Cardiac fibroblast (primary cell): Measurements from ENCODE around the gene PRSS21.

Experiments
- DNase-seq, 2 donors: peaks; one replicate each; pipeline versions ENCODE4 v3.0.0 to v3.0.0-alpha.2; 2010; ENCODE audit warnings: low read depth in 2 of 2
- H3K4me3 ChIP-seq, 2 donors: replicated peaks in 1 of 2; 1 replicate in 1 of 2; 2 replicates in 1 of 2; pipeline ENCODE4 v1.5.1; 2011; ENCODE audit warnings: low read depth in 2 of 2, low read length in 2 of 2, mild to moderate bottlenecking in 2 of 2, moderate library complexity in 1 of 2
- TF ChIP-seq, protein P1 (sequence below): IDR thresholded peaks from one replicate; pipeline ENCODE4 v1.5.1; 2011; ENCODE audit warnings: low read depth, mild to moderate bottlenecking, low read length, inconsistent platforms

Gene PRSS21

DNA sequence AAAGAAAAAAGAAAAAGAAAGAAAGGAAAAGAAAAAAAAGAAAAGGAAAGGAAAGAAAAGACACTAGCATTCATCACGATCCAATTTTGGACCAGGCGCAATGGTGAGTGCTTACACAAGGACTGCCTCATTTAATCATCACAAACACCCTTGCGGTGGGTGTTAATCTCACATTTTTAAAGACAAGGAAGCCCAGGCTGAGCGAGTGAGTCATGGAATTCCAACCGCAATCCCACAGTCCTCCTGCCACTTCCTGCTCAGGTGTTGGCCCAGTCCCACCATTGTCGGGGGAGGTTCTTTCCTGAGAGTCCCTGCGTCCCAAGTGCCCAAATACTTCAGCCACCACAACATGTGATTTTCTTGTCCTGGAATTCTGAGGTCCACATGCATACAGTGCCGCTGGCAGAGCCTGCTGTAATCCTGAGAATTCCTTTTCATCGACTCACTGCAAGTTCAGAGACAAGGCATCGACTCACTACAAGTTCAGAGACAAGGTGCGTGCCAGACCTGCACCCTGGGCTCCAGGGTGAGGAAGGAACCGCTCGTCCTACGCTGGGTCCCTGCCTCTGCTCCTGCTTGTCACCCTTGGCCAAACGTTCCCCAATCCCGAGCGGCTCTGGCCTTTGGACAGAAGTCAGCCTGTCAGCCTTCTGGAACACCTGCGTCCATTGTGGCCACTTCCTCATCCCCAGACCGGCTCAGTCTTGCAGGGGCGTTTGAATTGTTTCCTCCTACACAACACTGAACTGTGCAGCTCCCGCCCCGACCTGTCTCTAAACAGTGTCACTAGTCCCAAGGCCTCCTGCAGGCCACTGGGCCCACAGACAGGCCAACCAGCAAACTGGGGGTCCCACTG, 18.8 kb downstream of the PRSS21 start:
- peak; percentile 88 to 91 for DNase-seq
- TF ChIP-seq, protein P1, sequence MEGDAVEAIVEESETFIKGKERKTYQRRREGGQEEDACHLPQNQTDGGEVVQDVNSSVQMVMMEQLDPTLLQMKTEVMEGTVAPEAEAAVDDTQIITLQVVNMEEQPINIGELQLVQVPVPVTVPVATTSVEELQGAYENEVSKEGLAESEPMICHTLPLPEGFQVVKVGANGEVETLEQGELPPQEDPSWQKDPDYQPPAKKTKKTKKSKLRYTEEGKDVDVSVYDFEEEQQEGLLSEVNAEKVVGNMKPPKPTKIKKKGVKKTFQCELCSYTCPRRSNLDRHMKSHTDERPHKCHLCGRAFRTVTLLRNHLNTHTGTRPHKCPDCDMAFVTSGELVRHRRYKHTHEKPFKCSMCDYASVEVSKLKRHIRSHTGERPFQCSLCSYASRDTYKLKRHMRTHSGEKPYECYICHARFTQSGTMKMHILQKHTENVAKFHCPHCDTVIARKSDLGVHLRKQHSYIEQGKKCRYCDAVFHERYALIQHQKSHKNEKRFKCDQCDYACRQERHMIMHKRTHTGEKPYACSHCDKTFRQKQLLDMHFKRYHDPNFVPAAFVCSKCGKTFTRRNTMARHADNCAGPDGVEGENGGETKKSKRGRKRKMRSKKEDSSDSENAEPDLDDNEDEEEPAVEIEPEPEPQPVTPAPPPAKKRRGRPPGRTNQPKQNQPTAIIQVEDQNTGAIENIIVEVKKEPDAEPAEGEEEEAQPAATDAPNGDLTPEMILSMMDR = no peak
- no peak overlapping the region for H3K4me3 ChIP-seq

DNA sequence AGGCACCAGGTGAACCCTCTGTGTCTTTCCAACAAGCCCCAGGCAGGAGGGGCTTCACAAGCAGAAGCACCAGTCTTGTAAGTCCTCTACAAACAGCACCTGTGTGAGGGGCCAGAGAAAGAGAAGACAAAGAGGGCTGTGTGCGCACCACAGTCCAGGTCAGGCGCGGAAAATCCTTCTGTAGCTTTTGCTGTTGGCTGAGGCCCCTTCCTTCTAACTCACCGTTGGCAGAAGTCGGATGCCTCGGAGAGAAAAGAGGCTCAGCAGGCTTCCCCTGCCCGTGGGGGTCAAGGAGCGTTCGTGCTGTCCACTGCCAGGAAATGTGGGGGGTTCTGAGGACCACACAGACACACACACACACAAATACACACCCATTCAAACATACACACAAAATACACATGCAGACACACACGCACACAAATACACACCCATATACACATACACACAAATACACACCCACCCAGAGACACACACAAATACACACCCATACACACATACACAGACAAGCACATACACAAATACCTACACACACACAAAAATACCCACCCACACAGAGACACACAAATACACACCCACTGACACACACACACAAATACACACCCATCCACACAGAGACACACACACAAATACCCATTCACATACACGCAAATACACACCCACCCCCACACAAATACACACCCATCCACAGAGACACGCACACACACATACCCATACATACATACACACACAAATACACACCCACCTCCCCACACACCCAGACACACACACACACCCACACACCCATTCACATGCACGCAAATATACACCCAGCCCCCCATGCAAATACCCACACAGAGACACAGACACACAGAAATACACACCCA, 19.8 kb downstream of the PRSS21 start:
- H3K4me3 ChIP-seq = no peak overlapping the region
- no peak for DNase-seq
- TF ChIP-seq, protein P1 = no peak

DNA sequence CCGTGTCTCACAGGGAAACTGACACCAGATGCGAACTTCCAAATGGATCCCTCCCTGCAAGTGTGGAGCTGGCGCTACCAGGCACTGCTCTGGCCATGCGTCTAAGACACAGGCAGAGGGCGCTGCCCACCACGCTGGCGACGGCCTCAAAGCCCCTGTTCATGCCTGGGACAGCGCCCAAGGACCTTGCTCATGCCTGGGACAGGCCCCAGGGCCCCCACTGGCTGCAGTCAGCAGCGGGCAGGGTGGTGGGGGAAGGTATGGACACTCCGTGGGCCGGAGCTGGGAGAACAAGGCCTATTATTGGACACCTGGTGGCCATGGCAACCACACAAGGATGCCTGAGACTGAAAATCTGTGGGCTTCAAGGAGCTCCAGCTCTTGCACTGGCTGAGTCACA, 21.9 kb downstream of the PRSS21 start:
- DNase-seq = peak; percentile 84 to 85
- H3K4me3 ChIP-seq = no peak overlapping the region
- TF ChIP-seq, protein P1 = peak; percentile 97

DNA sequence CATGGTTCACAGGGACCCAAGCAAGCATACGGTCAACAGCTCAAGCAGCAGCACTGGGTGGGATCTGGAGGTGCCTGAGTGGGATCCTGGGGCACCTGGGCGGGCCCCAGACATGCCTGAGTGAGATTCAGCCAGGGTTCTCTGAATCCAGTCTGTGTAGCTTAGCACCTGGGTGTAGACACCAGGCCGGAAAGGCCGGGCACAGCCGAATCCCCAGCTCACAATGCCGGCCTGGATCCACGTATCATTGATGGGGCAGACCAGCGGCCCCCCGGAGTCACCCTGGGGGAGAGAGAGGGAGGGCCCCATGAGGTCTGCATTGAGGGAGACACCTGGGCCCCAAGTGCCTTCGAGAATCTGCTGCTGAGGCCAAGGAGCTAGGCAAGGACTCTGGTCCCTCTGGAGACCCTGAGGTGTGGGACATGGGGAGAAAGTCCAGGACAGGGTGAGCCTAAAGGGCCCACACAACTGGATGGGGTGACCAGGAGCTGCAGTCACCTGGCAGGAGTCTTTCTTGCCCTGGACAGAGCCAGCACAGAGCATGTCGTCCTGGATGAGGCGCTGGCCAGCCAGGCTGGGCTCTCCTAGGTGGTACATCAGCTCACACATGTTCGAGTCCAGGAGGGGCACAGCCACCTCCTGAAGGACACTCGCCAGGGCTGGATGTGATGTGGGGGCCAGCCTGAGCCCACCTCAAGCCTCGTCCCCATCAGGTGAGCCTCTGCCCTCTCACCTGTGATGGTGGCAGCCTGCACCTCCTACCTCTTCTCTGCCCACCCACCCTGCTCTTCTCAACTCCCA, 22.8 kb downstream of the PRSS21 start:
- H3K4me3 ChIP-seq = no peak overlapping the region
- DNase-seq = no peak
- TF ChIP-seq, protein P1 = no peak

DNA sequence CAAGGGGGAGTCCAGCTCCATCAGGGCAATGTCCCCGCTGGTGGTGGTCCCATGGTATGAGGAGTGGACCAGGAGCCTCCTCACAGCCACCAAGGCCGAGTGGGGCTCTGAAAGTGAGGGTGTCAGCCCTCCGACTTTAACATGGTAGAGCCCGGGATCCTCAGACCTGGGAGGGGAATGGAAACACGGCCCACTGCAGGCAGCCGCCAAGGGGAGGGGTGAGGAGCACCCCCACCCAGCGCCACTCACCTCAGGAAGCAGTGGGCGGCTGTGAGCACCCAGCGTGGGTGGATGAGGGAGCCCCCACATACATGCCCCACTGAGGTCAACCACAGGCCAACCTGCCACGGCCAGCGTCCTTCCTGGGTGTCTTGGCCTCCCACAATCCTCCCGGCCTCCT, 23.9 kb downstream of the PRSS21 start:
- TF ChIP-seq, protein P1 = no peak
- no peak overlapping the region for H3K4me3 ChIP-seq
- no peak for DNase-seq

DNA sequence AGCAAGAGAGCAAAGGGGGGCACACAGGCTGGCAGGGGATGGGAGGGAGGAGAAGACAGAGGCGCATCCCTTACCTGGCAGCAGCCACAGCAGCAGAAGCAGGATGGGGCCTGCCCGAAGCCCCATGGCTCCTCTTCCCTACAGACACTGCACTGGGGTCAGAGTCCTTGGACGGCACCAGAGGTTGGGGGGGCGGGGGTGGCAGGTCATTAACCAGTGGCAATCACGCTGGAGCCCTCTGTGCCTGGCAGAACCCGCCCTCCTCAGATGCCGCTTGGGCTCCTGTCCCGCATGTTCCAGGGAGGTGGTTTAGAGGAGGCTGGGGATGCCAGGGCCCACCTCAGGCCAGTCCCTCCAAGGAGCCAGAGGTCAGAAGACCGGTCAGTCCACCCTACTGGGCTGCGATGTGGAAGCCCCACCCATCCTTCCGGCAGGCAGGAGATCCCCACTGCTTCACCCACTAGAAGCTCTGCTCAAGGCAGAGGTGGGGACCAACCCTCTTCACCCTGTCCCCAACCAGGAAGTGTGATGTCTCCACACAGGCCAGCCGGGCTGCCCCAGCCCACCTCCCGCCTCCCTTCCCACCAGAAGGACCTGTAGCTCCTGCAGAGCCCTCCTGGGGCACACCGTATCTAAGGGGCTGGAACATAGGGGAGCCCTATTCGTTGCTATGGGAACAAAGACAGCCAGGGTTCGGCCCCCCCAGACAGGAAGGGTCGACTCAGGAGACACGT, 24.7 kb downstream of the PRSS21 start:
- DNase-seq = no peak
- TF ChIP-seq, protein P1 = no peak
- no peak overlapping the region for H3K4me3 ChIP-seq
